GM19395 (cell line): ENCODE measurements around the gene TAS1R2.
"Not testable (repeated sequence)": the region's sequence is repeated elsewhere in the genome, so short reads cannot be mapped to it uniquely, and the experiment has no call there.

Source experiments
- ATAC-seq: cut with Tn5 transposase; IDR thresholded peaks from one replicate; pipeline ENCODE4 v1.9.1; 2021; ENCODE audit warnings: mild to moderate bottlenecking, moderate library complexity; ENCODE audit not compliant: unreplicated experiment

TAS1R2 gene

GRCh38 chr1:18884419-18884717, 24.9 kb upstream of the TAS1R2 start:
- ATAC-seq: no peak

- ATAC-seq: no peak
Observed at GRCh38 chr1:18883636-18884418, 24.4 kb upstream of the TAS1R2 start.

DNA sequence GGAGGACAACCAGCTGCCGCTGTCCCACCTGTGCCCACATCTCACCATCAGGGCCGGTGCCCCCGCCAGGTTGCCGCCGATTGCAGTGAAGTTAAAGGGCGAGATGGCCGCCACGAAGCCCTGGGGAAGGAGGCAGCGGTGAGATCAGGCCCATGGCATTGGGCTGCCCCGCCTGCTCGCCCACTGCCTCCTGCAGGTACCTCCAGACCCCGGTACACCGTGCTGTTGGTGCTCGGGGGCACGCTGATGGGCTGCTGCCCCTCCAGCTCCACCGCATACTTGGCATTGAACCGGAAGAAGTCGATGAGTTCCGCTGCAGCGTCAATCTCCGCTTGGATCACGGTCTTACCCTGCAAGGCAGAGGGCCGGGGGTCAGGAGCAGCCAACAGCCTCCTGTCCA, 23.6 kb upstream of the TAS1R2 start:
- no peak for ATAC-seq

- no peak for ATAC-seq
Observed at GRCh38 chr1:18882486-18882885, 23.0 kb upstream of the TAS1R2 start.

GRCh38 chr1:18881642-18882431, 22.4 kb upstream of the TAS1R2 start:
- no peak for ATAC-seq

GRCh38 chr1:18881164-18881563, 21.7 kb upstream of the TAS1R2 start:
- ATAC-seq: no peak

GRCh38 chr1:18880585-18880984, 21.1 kb upstream of the TAS1R2 start:
- no peak for ATAC-seq

GRCh38 chr1:18879791-18880309, 20.4 kb upstream of the TAS1R2 start:
- ATAC-seq: no peak

GRCh38 chr1:18879215-18879790, 19.8 kb upstream of the TAS1R2 start:
- ATAC-seq: no peak

- no peak for ATAC-seq
Observed at GRCh38 chr1:18878538-18879214, 19.2 kb upstream of the TAS1R2 start.

DNA sequence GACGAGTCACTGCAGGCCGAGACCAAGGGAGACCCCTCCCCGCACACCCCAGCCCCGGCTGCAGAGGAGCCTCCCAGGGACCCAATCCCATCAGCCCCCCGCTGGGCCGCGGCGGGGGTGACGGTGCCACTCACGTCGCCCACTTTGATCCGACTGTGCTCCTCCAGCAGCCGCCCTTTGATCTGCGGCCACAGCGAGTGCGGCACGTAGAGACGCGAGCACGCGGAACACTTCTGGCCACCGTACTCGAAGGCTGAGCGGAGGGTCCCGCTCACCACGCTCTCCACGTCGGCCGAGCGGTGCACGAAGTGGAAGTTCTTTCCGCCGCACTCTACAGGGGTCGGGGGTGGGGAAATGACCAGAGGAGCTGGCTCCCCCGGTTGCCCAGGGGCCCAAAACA, 17.8 kb upstream of the TAS1R2 start:
- ATAC-seq: no peak

DNA sequence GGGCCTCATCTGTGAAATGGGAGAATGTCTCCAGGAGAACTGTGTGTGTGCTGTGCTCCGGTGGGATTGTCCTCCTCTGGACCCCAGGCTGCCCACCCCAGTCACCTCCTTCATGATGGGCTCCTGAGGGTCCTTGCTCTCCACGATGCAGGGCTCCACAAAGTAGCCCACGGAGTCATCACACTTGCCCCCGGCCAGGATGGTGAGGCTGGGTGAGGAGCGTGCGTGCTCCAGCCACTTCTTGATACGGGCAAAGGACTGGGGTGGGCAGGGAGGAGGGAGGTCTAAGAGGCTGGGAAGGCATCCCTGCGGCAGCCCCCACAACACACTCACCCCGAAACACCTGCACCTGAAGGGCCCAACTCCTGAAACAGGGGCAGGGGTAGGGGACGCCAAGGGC, 16.8 kb upstream of the TAS1R2 start:
- no peak for ATAC-seq

DNA sequence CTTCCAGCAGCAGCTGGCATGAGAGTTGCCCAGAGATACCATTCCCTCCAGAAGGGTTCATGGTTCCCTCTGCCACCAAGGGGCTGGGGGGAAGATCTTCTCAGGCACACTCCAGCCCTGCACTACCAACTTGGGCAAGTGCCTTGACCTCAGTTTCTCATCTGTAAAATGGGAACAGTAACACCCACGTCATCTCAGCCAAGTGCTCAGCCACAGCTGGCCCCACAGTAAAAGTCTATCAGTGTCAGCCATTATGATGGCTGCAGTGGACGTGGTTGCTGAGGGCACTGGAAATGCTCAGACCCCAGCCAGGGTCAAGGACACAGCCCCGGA, 16.3 kb upstream of the TAS1R2 start:
- ATAC-seq: no peak

GRCh38 chr1:18875107-18875795, 15.8 kb upstream of the TAS1R2 start:
- ATAC-seq: no peak

DNA sequence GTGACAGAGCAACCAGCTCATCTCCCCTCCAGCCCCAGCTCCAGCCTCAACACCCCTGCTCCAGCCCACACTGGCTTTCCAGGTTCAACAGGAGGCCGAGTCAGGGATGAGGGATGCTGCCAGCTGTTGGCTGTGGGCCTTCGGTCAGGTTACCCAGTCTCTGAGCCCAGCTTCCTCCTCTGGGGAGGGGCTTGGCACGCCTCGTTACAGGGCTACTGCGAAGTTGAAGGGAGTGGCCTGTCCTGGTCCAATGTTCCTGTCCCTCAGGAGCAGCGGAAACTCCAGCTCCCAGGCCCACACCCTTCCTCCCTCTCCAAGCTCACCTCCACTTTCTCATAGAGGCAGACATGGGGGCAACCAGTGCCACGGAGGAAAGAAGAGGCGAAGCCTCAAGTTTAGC, 15.1 kb upstream of the TAS1R2 start:
- no peak for ATAC-seq

DNA sequence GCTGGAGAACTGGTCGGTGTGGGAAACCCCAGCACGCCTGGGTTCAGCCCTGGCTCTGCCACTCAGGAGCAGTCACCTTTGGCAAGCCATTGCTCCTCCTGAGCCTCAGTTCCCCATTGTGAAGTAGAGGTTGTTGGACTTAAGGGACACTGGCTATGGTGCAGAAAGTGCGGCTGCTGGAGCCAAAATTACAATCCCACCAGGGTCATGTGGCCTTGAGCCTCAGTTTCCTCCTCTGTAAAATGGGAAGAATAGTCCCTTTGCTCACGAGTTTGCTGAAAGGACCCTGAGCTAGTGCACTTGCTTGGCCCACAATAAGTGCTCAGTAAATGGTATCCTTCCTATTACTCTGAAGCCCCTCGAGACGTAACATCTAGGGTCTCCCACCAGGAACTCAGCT, 14.6 kb upstream of the TAS1R2 start:
- no peak for ATAC-seq

GRCh38 chr1:18872071-18872611, 12.7 kb upstream of the TAS1R2 start:
- ATAC-seq: no peak

DNA sequence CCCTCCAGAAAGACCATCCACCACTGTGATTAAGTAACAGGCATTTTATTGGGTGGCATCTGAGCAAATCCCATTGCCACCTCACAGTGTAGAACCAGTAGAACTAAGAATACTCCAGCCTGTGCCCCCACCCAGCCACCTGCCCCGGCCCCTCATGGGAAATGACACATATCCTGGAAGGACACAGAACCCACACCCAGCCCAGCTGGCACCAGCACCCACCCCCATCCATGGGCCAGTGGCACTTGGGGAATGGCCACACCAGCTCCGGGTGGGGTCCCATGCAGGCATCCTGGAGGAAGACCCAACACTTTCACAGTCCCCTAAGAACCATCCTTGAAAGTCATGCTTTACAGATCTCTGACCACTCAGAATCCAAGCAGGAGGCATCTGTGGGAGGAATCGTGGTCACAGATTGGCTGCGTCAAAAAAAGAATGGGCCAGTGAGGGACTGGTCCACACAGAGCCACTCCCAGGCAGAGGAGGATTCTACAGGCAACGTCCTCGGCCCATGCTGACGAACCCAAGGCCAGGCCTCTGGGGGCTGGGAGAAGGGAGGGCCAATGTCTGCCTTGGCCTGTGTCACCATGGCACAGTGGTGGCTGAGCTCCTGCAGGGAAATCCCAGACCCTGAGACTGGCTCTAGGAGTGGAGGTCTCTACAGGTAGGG, 12.1 kb upstream of the TAS1R2 start:
- no peak for ATAC-seq

DNA sequence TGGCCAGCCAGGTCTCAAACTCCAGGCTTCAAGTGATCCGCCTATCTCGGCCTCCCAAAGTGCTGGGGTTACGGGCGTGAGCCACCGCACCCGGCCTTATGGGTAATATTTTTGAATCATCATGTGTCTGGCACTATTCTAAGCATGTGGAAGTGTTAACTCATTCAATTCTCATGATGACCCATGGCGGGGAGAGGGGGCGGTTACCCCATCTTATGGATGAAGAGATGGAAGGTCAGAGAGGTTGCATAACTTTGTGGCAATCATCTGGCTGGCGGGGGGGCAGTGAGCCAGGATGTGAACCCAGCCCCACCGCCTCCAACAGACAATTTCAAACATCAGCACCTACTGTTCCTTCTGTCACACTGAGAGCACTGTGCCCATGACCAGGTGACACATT, 11.5 kb upstream of the TAS1R2 start:
- no peak for ATAC-seq

DNA sequence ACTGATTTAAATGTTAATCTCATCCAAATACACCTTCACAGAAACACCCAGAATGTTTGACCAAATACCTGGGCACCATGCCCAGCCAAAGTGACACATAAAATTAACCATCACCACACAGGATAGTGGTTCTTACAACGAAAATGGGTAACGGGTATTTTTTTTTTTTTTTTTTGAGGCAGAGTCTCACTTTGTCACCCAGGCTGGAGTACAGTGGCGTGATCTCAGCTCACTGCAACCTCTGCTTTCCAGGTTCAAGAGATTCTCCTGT, 11.1 kb upstream of the TAS1R2 start:
- not testable (repeated sequence) for ATAC-seq
